Heart left ventricle (tissue), 16 donors: ENCODE results near the gene MKLN1. TPM values are rescaled to one million over a fixed set of nuclear protein-coding genes. Genes with fewer than 3 reads are reported as not detected.

Source experiments
- ATAC-seq, 4 donors: fragments of 200-7000 bp; cut with Tn5 transposase; one replicate each; pipeline ENCODE4 v1.9.1; 2020 to 2022; ENCODE audit warnings: moderate library complexity in 4 of 4, mild to moderate bottlenecking in 3 of 4, moderate number of reproducible peaks in 1 of 4
- DNase-seq, 5 donors: peaks; one replicate each; pipeline ENCODE4 v3.0.0-alpha.2; 2020
- H3K27ac ChIP-seq, 12 donors: fragments of 200-600 bp; sonication (generic) in 4 of 12; one replicate each; pipeline versions ENCODE4 v1.5.0 to v1.8.0; 2016 to 2022; ENCODE audit warnings: mild to moderate bottlenecking in 2 of 12
- H3K27me3 ChIP-seq, 9 donors: fragments of 200-600 bp; sonication (generic) in 2 of 9; one replicate each; pipeline versions ENCODE4 v1.5.1 to v1.8.0; 2016 to 2022; ENCODE audit warnings: mild to moderate bottlenecking in 3 of 9
- H3K36me3 ChIP-seq, 9 donors: fragments of 200-600 bp; sonication (generic) in 2 of 9; one replicate each; pipeline versions ENCODE4 v1.5.0 to v1.8.0; 2018 to 2022; ENCODE audit warnings: mild to moderate bottlenecking in 2 of 9
- H3K4me1 ChIP-seq, 12 donors: fragments of 200-600 bp; sonication (generic) in 4 of 12; one replicate each; pipeline versions ENCODE4 v1.5.0 to v1.8.0; 2016 to 2022; ENCODE audit warnings: mild to moderate bottlenecking in 3 of 12
- H3K4me3 ChIP-seq, 12 donors: fragments of 200-600 bp; sonication (generic) in 4 of 12; one replicate each; pipeline versions ENCODE4 v1.5.0 to v1.8.0; 2017 to 2022; ENCODE audit warnings: mild to moderate bottlenecking in 9 of 12, moderate library complexity in 4 of 12
- H3K9me3 ChIP-seq, 12 donors: fragments of 200-600 bp; sonication (generic) in 4 of 12; one replicate each; pipeline versions ENCODE4 v1.5.0 to v1.8.0; 2016 to 2022; ENCODE audit warnings: mild to moderate bottlenecking in 1 of 12
- CTCF ChIP-seq, 12 donors: fragments of 200-600 bp; sonication (generic) in 4 of 12; IDR thresholded peaks; one replicate each; pipeline versions ENCODE4 v1.5.0 to v1.8.0; 2018 to 2022; ENCODE audit warnings: antibody characterized with exemption in 12 of 12, mild to moderate bottlenecking in 5 of 12
- POLR2A ChIP-seq, 2 donors: fragments of 450-650 bp; IDR thresholded peaks; one replicate each; pipeline ENCODE4 v1.6.1; 2017; ENCODE audit warnings: antibody characterized with exemption in 2 of 2, mild to moderate bottlenecking in 2 of 2, moderate library complexity in 2 of 2
- WGBS, 4 donors: extraction: QIAGEN DNeasy Blood & Tissue Kit in 2 of 4; methylation state at CpG; one replicate each; pipeline versions ENCODE4 v1.1.5 to v1.1.7; 2013 to 2018; 5-methylcytosine and 5-hydroxymethylcytosine counted together
- intact Hi-C, 10 donors: fragments of 100-400 bp; cut with DNase I; formaldehyde crosslinking; loops; one replicate each; pipeline versions ENCODE4 v1.11.1 to v1.14.2; 2022
- polyA plus RNA-seq, 2 donors: library from polyadenylated mRNA; stranded (reverse); fragments of 200-250 nt; gene quantifications; one replicate each; pipeline ENCODE4 v1.2.3, GENCODE V29; 2013
- total RNA-seq, 9 donors: library from RNA; depleted of rRNA in 2 of 9; stranded (reverse); fragments of >200 nt in 2 of 9; fragmentation: NEBNext Ultra II Directional in 3 of 9; extraction: Animal tissue kit (Norgen Biotek cat#: 25700) in 3 of 9; gene quantifications; one replicate each; pipeline versions ENCODE4 v1.1.0 to v1.2.4, GENCODE V29; 2016 to 2023
- donor health status: ischemic (EF 13 %, LVEDD 7.1; RV severe dilation, severe dysfunction).
- donor health status: healthy with polysubstance abuse.
- donor health status: DM: no; HTN: yes; CAD: no.
- donor health status: DM: no; HTN: no; CAD: no.
- donor health status: ischemic (EF 25% LVEDD 6.9; RV normal size, moderate dysfunction).
- donor health status: ischemic (EF 25% LVEDD 5.7; RV mildly dilated, moderate dysfunction).
- donor health status: healthy.
- donor health status: DM: yes; HTN: yes; CAD: no.
- donor health status: ischemic (EF 35%, LVEDD 5.7; RV mildly dilated, moderate dysfunction).
- donor health status: nonischemic (EF 11% LVEDD 7.7; RV severe dilation, severe dysfunction).
- donor health status: DM: yes; HTN: yes; CAD: no.
- donor health status: PGD.
- donor health status: ischemic (EF 29% LVEDD 5.4; RV normal size, mild dysfunction).
- donor health status: nonischemic (EF 23%, LVEDD 6.1; RV moderate dilation, normal function).

The MKLN1 gene
- total and polyA plus RNA-seq, 11 donors: 11.5 to 49.7 (median 37.6) TPM

- H3K27me3 ChIP-seq: no peaks in the 10 kb centered on the region
- intact Hi-C loops: no loop called here
- peaks cover 0 to 89% (median 69%) of the 10 kb centered on the region in 12 donors for H3K4me1 ChIP-seq
- TF ChIP-seq POLR2A (IDR thresholded peaks at IDR 0.05): no peak
- no peak for TF ChIP-seq CTCF (IDR thresholded peaks at IDR 0.05)
- no peak for DNase-seq
- H3K36me3 ChIP-seq: no peaks in the 10 kb centered on the region
- H3K27ac ChIP-seq: no peak overlapping the region
- H3K4me3 ChIP-seq: no peak overlapping the region
- no peaks in the 10 kb centered on the region for H3K9me3 ChIP-seq
- 45 to 57% (median 49%) methylated on average over 2 of the region's 2 CpGs for WGBS, 4 donors
- no peak for ATAC-seq
Measured at GRCh38 chr7:131363719-131364118, 36.0 kb downstream of the MKLN1 start.

- WGBS, 4 donors: 93 to 98% (median 94%) methylated on average over 4 of the region's 4 CpGs
- no peak for ATAC-seq
Measured at GRCh38 chr7:131364767-131365344, 37.2 kb downstream of the MKLN1 start.

GRCh38 chr7:131365838-131366237 lies 38.2 kb downstream of the MKLN1 start:
- peaks cover 0 to 89% (median 68%) of the 10 kb centered on the region in 12 donors for H3K4me1 ChIP-seq
- no peaks in the 10 kb centered on the region for H3K9me3 ChIP-seq
- no peak for TF ChIP-seq POLR2A (IDR thresholded peaks at IDR 0.05)
- no peak for TF ChIP-seq CTCF (IDR thresholded peaks at IDR 0.05)
- no peak for DNase-seq
- H3K27me3 ChIP-seq: no peaks in the 10 kb centered on the region
- intact Hi-C loops: no loop called here
- no peak overlapping the region for H3K4me3 ChIP-seq
- 23 to 40% (median 35%) methylated on average over 3 of the region's 3 CpGs for WGBS, 4 donors
- H3K27ac ChIP-seq: peak overlapping the region in 1 of 12 donors; percentile 3
- no peaks in the 10 kb centered on the region for H3K36me3 ChIP-seq
- peak in 2 of 4 donors; percentile 54 to 62 for ATAC-seq

More at GRCh38 chr7:131364767-131365344, 37.2 kb downstream of the MKLN1 start:
- no peak for TF ChIP-seq CTCF (IDR thresholded peaks at IDR 0.05)
- no peak for TF ChIP-seq POLR2A (IDR thresholded peaks at IDR 0.05)
- H3K4me1 ChIP-seq: peaks cover 0 to 89% (median 69%) of the 10 kb centered on the region in 12 donors
- no peaks in the 10 kb centered on the region for H3K36me3 ChIP-seq
- intact Hi-C loops: no loop called here
- no peak overlapping the region for H3K27ac ChIP-seq
- DNase-seq: no peak
- H3K9me3 ChIP-seq: no peaks in the 10 kb centered on the region
- H3K4me3 ChIP-seq: no peak overlapping the region
- no peaks in the 10 kb centered on the region for H3K27me3 ChIP-seq

- TF ChIP-seq CTCF (IDR thresholded peaks at IDR 0.05): no peak
- TF ChIP-seq POLR2A (IDR thresholded peaks at IDR 0.05): no peak
- H3K4me1 ChIP-seq: peaks cover 0 to 81% (median 60%) of the 10 kb centered on the region in 12 donors
- intact Hi-C loops: no loop called here
- no peaks in the 10 kb centered on the region for H3K27me3 ChIP-seq
- H3K9me3 ChIP-seq: no peaks in the 10 kb centered on the region
- no peak for DNase-seq
- ATAC-seq: no peak
- no peak overlapping the region for H3K27ac ChIP-seq
- no peaks in the 10 kb centered on the region for H3K36me3 ChIP-seq
- no peak overlapping the region for H3K4me3 ChIP-seq
Measured at GRCh38 chr7:131369354-131369753, 41.7 kb downstream of the MKLN1 start.
